ENCODE results near the gene DDX10.

Gene DDX10

GRCh38 chr11:108835624-108836023 lies 170.8 kb downstream of the DDX10 start:
- DNase-seq: no peak

- no peak for DNase-seq
Observed at GRCh38 chr11:108836541-108836940, 171.7 kb downstream of the DDX10 start.

GRCh38 chr11:108838102-108838791 lies 173.4 kb downstream of the DDX10 start:
- no peak for DNase-seq

GRCh38 chr11:108838792-108839105 lies 173.9 kb downstream of the DDX10 start:
- DNase-seq: no peak

- no peak for DNase-seq
Observed at GRCh38 chr11:108846009-108846408, 181.1 kb downstream of the DDX10 start.

GRCh38 chr11:108847298-108847990 lies 182.6 kb downstream of the DDX10 start:
- DNase-seq: no peak

GRCh38 chr11:108851781-108852180 lies 186.9 kb downstream of the DDX10 start:
- no peak for DNase-seq

- DNase-seq: no peak
Observed at GRCh38 chr11:108852701-108853100, 187.8 kb downstream of the DDX10 start.

- no peak for DNase-seq
Observed at GRCh38 chr11:108853151-108853550, 188.3 kb downstream of the DDX10 start.

- DNase-seq: no peak
Observed at GRCh38 chr11:108853864-108854263, 189.0 kb downstream of the DDX10 start.

GRCh38 chr11:108854346-108854745 lies 189.5 kb downstream of the DDX10 start:
- no peak for DNase-seq

GRCh38 chr11:108857382-108857781 lies 192.5 kb downstream of the DDX10 start:
- no peak for DNase-seq

- DNase-seq: no peak
Observed at GRCh38 chr11:108858622-108859021, 193.8 kb downstream of the DDX10 start.

GRCh38 chr11:108859510-108859909 lies 194.6 kb downstream of the DDX10 start:
- DNase-seq: no peak

GRCh38 chr11:108863528-108863927 lies 198.7 kb downstream of the DDX10 start:
- DNase-seq: no peak

GRCh38 chr11:108865406-108865805 lies 200.5 kb downstream of the DDX10 start:
- DNase-seq: no peak

- DNase-seq: no peak
Observed at GRCh38 chr11:108866781-108867180, 201.9 kb downstream of the DDX10 start.

- no peak for DNase-seq
Observed at GRCh38 chr11:108870373-108871020, 205.6 kb downstream of the DDX10 start.

GRCh38 chr11:108871152-108871551 lies 206.3 kb downstream of the DDX10 start:
- DNase-seq: peak; percentile 11

GRCh38 chr11:108871867-108872266 lies 207.0 kb downstream of the DDX10 start:
- no peak for DNase-seq

GRCh38 chr11:108872781-108873291 lies 208.0 kb downstream of the DDX10 start:
- DNase-seq: no peak

- no peak for DNase-seq
Observed at GRCh38 chr11:108873310-108873709, 208.4 kb downstream of the DDX10 start.

GRCh38 chr11:108873941-108874340 lies 209.1 kb downstream of the DDX10 start:
- no peak for DNase-seq

GRCh38 chr11:108875134-108875533 lies 210.3 kb downstream of the DDX10 start:
- DNase-seq: no peak

All from stimulated activated CD4-positive, alpha-beta T cell treated with anti-CD3 and anti-CD28 coated beads, Interleukin-15, amount 100 ng/mL, for 24 hours (primary cell).